OCI-LY3 (cell line): Measurements from ENCODE around the gene ATP1A1.

Experiments used
- CTCF ChIP-seq: fragments of 200-600, 300-600 bp; sonication (generic); IDR thresholded peaks from 2 replicates; pipeline ENCODE4 v1.5.1; 2014; ENCODE audit warnings: antibody characterized with exemption, low read length, low read depth
- EZH2phosphoT487 ChIP-seq: fragments of 200-600 bp; shearing (Covaris generic); IDR thresholded peaks from 2 replicates; pipeline ENCODE4 v1.6.1; 2018; ENCODE audit warnings: antibody characterized with exemption, mixed run types, low read depth

DNA sequence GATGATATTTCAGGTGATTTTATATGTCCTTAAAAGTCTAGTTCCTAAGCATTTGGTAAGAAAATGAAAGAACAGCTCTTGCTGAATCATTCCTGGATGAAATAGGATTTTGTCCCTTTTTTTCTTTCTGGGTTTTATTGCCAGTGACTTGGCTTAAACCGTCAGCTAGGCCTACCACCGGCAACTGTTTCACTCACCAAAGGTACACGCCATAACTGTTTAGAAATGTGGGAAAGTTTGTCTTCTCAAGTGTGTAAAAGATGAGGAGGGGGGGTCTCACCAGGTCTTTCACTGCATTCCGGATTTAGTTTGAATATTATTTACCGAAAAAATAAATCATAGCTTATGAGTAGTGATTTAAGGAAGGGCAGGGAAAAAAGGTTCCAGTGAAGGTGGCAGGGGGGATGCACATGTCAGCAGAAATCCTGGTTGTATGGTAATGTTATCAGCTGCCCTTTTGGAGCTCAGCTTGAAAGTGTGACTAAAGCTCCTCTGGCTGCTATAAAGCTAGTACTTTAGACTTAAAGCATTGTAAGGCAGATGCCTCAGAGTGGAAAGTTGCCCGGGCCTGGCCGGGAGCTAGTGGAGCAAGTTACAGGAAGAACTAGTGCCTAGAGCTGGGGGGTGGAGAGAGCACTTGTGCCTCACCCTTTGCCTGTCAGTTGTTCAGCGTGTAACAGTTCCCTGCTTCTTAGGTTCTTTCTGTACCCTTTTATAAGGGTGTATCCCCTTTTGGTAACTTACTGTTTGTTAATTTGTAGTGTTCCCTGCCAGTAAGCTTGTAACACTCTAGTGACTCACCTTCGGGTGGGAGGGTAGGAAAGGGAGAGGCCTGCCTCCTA, 3.1 kb downstream of the ATP1A1 start:
- TF ChIP-seq CTCF: no peak
- TF ChIP-seq EZH2phosphoT487: no peak
